ENCODE data around the gene TCF25.

The TCF25 gene

DNA sequence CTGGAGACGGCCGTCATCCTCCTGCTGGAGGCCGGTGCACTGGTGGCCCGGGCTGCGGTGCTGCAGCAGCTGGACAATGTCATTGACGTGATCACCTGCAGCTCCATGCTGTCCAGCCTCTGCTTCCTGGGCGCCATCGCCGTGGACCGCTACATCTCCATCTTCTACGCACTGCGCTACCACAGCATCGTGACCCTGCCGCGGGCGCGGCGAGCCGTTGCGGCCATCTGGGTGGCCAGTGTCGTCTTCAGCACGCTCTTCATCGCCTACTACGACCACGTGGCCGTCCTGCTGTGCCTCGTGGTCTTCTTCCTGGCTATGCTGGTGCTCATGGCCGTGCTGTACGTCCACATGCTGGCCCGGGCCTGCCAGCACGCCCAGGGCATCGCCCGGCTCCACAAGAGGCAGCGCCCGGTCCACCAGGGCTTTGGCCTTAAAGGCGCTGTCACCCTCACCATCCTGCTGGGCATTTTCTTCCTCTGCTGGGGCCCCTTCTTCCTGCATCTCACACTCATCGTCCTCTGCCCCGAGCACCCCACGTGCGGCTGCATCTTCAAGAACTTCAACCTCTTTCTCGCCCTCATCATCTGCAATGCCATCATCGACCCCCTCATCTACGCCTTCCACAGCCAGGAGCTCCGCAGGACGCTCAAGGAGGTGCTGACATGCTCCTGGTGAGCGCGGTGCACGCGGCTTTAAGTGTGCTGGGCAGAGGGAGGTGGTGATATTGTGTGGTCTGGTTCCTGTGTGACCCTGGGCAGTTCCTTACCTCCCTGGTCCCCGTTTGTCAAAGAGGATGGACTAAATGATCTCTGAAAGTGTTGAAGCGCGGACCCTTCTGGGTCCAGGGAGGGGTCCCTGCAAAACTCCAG is 46.4 kb downstream of the TCF25 start:
- TF ChIP-seq GLIS2 (tag by site-specific recombination; IDR thresholded peaks at IDR 0.05) (no peak), ZSCAN30 (tag by site-specific recombination; IDR thresholded peaks at IDR 0.05) (no peak), ZNF341 (tag by site-specific recombination; IDR thresholded peaks at IDR 0.05; ENCODE audit: low read depth) (no peak), ZNF530 (tag by site-specific recombination; IDR thresholded peaks at IDR 0.05; ENCODE audit: low read depth) (no peak), ZNF132 (tag by site-specific recombination; IDR thresholded peaks at IDR 0.05; ENCODE audit: borderline replicate concordance) (no peak), ZNF596 (tag by site-specific recombination; IDR thresholded peaks at IDR 0.05) (no peak), KLF1 (tag by site-specific recombination; IDR thresholded peaks at IDR 0.05) (no peak), SALL2 (tag by site-specific recombination; IDR thresholded peaks at IDR 0.05; ENCODE audit: borderline replicate concordance) (no peak), ZNF266 (tag by site-specific recombination; IDR thresholded peaks at IDR 0.05; ENCODE audit: low read depth) (no peak), BCL11A (tag by site-specific recombination; IDR thresholded peaks at IDR 0.05; ENCODE audit: low read depth) (no peak), ZNF510 (tag by site-specific recombination; IDR thresholded peaks at IDR 0.05; ENCODE audit: insufficient replicate concordance) (no peak), ZNF140 (tag by site-specific recombination; IDR thresholded peaks at IDR 0.05) (no peak)
- TF ChIP-seq, protein P1, sequence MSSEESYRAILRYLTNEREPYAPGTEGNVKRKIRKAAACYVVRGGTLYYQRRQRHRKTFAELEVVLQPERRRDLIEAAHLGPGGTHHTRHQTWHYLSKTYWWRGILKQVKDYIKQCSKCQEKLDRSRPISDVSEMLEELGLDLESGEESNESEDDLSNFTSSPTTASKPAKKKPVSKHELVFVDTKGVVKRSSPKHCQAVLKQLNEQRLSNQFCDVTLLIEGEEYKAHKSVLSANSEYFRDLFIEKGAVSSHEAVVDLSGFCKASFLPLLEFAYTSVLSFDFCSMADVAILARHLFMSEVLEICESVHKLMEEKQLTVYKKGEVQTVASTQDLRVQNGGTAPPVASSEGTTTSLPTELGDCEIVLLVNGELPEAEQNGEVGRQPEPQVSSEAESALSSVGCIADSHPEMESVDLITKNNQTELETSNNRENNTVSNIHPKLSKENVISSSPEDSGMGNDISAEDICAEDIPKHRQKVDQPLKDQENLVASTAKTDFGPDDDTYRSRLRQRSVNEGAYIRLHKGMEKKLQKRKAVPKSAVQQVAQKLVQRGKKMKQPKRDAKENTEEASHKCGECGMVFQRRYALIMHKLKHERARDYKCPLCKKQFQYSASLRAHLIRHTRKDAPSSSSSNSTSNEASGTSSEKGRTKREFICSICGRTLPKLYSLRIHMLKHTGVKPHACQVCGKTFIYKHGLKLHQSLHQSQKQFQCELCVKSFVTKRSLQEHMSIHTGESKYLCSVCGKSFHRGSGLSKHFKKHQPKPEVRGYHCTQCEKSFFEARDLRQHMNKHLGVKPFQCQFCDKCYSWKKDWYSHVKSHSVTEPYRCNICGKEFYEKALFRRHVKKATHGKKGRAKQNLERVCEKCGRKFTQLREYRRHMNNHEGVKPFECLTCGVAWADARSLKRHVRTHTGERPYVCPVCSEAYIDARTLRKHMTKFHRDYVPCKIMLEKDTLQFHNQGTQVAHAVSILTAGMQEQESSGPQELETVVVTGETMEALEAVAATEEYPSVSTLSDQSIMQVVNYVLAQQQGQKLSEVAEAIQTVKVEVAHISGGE (tag by site-specific recombination; conservative IDR thresholded peaks at IDR 0.05; ENCODE audit: low read depth) = no peak
- TF ChIP-seq, protein P2, sequence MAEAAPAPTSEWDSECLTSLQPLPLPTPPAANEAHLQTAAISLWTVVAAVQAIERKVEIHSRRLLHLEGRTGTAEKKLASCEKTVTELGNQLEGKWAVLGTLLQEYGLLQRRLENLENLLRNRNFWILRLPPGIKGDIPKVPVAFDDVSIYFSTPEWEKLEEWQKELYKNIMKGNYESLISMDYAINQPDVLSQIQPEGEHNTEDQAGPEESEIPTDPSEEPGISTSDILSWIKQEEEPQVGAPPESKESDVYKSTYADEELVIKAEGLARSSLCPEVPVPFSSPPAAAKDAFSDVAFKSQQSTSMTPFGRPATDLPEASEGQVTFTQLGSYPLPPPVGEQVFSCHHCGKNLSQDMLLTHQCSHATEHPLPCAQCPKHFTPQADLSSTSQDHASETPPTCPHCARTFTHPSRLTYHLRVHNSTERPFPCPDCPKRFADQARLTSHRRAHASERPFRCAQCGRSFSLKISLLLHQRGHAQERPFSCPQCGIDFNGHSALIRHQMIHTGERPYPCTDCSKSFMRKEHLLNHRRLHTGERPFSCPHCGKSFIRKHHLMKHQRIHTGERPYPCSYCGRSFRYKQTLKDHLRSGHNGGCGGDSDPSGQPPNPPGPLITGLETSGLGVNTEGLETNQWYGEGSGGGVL (tag by site-specific recombination; IDR thresholded peaks at IDR 0.05) = no peak
- TF ChIP-seq, protein P3, sequence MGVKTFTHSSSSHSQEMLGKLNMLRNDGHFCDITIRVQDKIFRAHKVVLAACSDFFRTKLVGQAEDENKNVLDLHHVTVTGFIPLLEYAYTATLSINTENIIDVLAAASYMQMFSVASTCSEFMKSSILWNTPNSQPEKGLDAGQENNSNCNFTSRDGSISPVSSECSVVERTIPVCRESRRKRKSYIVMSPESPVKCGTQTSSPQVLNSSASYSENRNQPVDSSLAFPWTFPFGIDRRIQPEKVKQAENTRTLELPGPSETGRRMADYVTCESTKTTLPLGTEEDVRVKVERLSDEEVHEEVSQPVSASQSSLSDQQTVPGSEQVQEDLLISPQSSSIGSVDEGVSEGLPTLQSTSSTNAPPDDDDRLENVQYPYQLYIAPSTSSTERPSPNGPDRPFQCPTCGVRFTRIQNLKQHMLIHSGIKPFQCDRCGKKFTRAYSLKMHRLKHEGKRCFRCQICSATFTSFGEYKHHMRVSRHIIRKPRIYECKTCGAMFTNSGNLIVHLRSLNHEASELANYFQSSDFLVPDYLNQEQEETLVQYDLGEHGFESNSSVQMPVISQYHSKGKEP (tag by site-specific recombination; IDR thresholded peaks at IDR 0.05) = no peak
- peaks cover 28% of the 10 kb centered on the region for H3K4me1 ChIP-seq (ENCODE audit: control insufficient read depth, insufficient read depth, low read length)
- no peaks in the 10 kb centered on the region for H3K36me3 ChIP-seq (ENCODE audit: control insufficient read depth in 2 of 2, insufficient read depth in 1 of 2, low read length in 2 of 2)
- H3K27ac ChIP-seq (ENCODE audit: extremely low read depth, low read depth, low read length) = no peak overlapping the region
- POLR2A ChIA-PET = interaction anchor here (0.8 kb wide), 1 partner anchor 10 kb away, joined by 3 read pairs; no protein-coding TSS in a partner anchor
- H3K4me3 ChIP-seq (ENCODE audit: low read depth, low read length) = no peak overlapping the region
- CTCF ChIA-PET = interaction anchor here (1.7 kb wide), 1 partner anchor 10 kb away, joined by 8 read pairs; no protein-coding TSS in a partner anchor
- no peaks in the 10 kb centered on the region for H3K9me3 ChIP-seq (ENCODE audit: control insufficient read depth, insufficient read depth, low read depth, low read length)

DNA sequence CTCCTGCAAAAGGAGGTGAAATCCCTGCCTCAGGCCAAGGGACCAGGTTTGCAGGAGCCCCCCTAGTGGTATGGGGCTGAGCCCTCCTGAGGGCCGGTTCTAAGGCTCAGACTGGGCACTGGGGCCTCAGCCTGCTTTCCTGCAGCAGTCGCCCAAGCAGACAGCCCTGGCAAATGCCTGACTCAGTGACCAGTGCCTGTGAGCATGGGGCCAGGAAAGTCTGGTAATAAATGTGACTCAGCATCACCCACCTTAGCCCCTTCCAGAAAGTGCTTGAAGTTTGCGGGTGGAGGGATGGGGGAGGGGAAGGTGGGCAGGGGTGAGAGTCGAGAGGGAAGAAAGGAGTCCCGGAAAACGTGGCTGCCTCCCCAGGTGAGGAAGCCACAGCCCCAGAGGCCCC is 47.3 kb downstream of the TCF25 start:
- POLR2A ChIA-PET = no interaction called here
- H3K4me3 ChIP-seq (ENCODE audit: low read depth, low read length) = no peak overlapping the region
- H3K4me1 ChIP-seq (ENCODE audit: control insufficient read depth, insufficient read depth, low read length) = peaks cover 28% of the 10 kb centered on the region
- no peaks in the 10 kb centered on the region for H3K36me3 ChIP-seq (ENCODE audit: control insufficient read depth in 2 of 2, insufficient read depth in 1 of 2, low read length in 2 of 2)
- TF ChIP-seq ZNF501 (tag by site-specific recombination; IDR thresholded peaks at IDR 0.05) = no peak
- TF ChIP-seq EGR2 (tag by site-specific recombination; IDR thresholded peaks at IDR 0.05; ENCODE audit: low read depth) = peak; percentile 25; the same call in 1 of the 2 replicates
- no peak for TF ChIP-seq ZNF777 (tag by site-specific recombination; IDR thresholded peaks at IDR 0.05; ENCODE audit: borderline replicate concordance)
- TF ChIP-seq ZBTB8A (tag by site-specific recombination; IDR thresholded peaks at IDR 0.05) = peak; percentile 64
- peak; percentile 54 for TF ChIP-seq ZNF335 (tag by site-specific recombination; conservative IDR thresholded peaks at IDR 0.05)
- TF ChIP-seq, protein P4, sequence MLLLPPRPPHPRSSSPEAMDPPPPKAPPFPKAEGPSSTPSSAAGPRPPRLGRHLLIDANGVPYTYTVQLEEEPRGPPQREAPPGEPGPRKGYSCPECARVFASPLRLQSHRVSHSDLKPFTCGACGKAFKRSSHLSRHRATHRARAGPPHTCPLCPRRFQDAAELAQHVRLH (tag by site-specific recombination; IDR thresholded peaks at IDR 0.05) = no peak
- peak overlapping the region; percentile 16; the same call in 1 of the 2 replicates for H3K27ac ChIP-seq (ENCODE audit: extremely low read depth, low read depth, low read length)
- H3K9me3 ChIP-seq (ENCODE audit: control insufficient read depth, insufficient read depth, low read depth, low read length) = no peaks in the 10 kb centered on the region
- CTCF ChIA-PET = no interaction called here

Data from HEK293 (cell line).